Stimulated activated naive CD8-positive, alpha-beta T cell treated with anti-CD3 and anti-CD28 coated beads, Interleukin-15, amount 100 ng/mL, for 72 hours (primary cell): ENCODE data around the gene EBLN1.
"Not testable (repeated sequence)": the region's sequence is repeated elsewhere in the genome, so short reads cannot be mapped to it uniquely, and the experiment has no call there.

Experiments
- ATAC-seq: fragments of 150-1000 bp; cut with Tn5 transposase; 2 replicates; pipeline ENCODE4 v1.10.0; 2021; ENCODE audit warnings: mild to moderate bottlenecking, moderate library complexity
- DNase-seq, 2 donors: peaks; one replicate each; pipeline ENCODE4 v3.0.0; 2021 to 2022
- H3K27ac Mint-ChIP-seq, 2 donors: one replicate each; pipeline ENCODE4 v1.8.0; 2022; ENCODE audit warnings: mild to moderate bottlenecking in 2 of 2, mixed read lengths in 2 of 2, moderate library complexity in 2 of 2
- H3K27me3 Mint-ChIP-seq: one replicate; pipeline ENCODE4 v1.8.0; 2022; ENCODE audit warnings: mixed read lengths
- H3K4me1 Mint-ChIP-seq: one replicate; pipeline ENCODE4 v1.8.0; 2022; ENCODE audit warnings: mild to moderate bottlenecking, mixed read lengths
- H3K4me3 Mint-ChIP-seq, 2 donors: one replicate each; pipeline ENCODE4 v1.8.0; 2022; ENCODE audit warnings: mild to moderate bottlenecking in 2 of 2, mixed read lengths in 2 of 2, moderate library complexity in 1 of 2
- H3K9me3 Mint-ChIP-seq, 2 donors: one replicate each; pipeline ENCODE4 v1.8.0; 2022; ENCODE audit warnings: mixed read lengths in 2 of 2

Gene EBLN1

DNA sequence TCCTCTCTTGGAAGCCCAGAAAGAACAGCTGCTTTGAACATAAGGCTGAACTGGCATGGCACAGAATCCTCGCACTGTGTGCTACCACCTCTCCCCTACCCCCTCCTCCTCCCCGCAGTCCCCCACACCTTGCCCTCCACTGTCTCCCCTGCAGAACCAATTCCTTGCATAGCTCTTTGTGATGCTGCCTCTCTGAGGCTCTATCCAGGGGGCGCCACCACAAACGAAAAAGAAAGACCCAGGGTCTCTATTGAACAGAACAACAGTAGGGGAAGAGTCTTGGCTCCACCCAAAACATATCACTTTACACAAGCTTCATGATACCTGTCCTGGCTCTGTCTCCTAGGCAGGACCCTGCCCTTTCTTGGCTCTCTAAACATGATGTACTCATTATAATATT is 26.2 kb upstream of the EBLN1 start:
- Mint-ChIP-seq H3K27ac (no peak overlapping the region), H3K27me3 (peaks cover 9% of the 10 kb centered on the region), H3K9me3 (peaks cover 9 to 13% of the 10 kb centered on the region in 2 donors), H3K4me1 (peaks cover 38% of the 10 kb centered on the region), H3K4me3 (no peak overlapping the region)
- ATAC-seq (no peak), DNase-seq (no peak)

DNA sequence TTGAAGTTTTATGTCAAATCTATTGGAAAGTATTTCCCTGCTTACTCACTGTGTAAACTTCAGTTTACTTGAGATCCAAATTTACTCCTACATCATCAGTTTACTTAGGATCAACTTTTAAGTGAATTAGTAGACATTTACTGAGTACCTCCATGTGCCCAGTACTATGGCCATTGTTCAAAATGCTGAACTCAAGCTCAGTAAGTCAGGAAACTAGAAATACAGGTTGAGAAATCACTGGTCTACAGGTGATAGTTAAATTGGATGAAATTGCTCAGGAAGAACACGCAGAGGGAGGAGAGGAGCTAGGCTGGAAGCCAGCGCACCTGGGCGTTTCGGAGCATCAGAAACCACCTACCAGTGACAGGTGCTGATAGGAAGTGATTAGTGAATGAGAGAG is 25.5 kb upstream of the EBLN1 start:
- Mint-ChIP-seq H3K27ac (no peak overlapping the region), H3K27me3 (peaks cover 14% of the 10 kb centered on the region), H3K4me1 (peaks cover 38% of the 10 kb centered on the region), H3K4me3 (no peak overlapping the region), H3K9me3 (peaks cover 9 to 13% of the 10 kb centered on the region in 2 donors)
- DNase-seq (no peak), ATAC-seq (no peak)

DNA sequence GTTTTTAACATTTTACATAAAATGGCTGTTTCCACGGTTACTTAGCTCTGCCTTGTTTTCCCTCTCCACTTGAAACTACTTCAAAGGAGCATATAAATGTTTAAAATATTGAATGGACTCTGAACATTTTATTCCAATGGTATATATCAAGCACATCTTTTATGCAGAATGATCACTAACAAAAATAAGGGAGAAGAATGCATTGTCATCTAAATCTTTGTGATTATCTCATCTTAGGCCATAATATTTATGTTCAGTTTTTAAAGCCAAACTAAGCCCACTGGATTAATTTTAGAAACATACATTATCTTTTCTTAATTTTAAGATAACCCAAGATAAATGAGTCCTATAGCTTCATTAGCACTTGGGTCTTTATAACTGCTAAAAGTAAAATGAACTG is 13.4 kb upstream of the EBLN1 start:
- Mint-ChIP-seq H3K4me3 (peak overlapping the region in 1 of 2 donors; percentile 17), H3K4me1 (peaks cover 24% of the 10 kb centered on the region), H3K27ac (no peak overlapping the region), H3K27me3 (peaks cover 7% of the 10 kb centered on the region), H3K9me3 (no peaks in the 10 kb centered on the region)
- no peak for DNase-seq
- ATAC-seq: no peak

DNA sequence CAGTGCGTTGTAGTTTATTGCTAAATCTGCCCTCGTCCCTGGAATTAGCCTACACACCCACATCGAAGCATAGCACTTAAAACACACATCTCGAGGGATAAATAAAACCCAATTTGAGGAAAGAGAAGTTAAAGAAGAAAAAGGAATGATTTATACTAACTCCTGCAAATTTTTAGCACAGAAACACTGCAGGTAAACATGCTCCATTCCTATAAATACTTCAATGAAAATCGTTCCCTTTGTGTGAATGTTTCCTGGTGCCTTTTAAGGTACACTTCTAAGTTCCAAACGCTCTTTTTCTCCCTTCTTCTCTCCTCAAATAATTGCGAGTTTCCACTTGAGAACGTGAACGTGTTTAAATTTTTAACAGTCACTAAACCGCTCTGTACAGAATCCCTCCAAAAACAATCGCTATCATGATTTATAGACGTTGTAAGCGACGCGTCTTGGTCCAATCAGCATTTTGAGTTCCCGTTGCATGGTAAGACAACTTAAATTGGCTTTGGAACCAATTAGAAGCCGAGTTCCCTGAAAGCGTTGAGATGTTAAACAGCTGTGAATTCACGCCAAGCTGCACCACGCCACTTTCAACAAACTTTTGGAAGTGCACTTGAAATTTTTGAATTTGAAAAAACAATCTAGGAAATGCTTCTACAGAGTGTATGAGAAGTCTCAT is 12.5 kb upstream of the EBLN1 start:
- ATAC-seq (peak; percentile 57), DNase-seq (peak; percentile 21 to 46)
- peaks cover 24% of the 10 kb centered on the region for H3K4me1 Mint-ChIP-seq
- H3K4me3 Mint-ChIP-seq: peak overlapping the region; percentile 71 to 90
- peak overlapping the region; percentile 94 to 100 for H3K27ac Mint-ChIP-seq
- H3K27me3 Mint-ChIP-seq: peaks cover 13% of the 10 kb centered on the region
- H3K9me3 Mint-ChIP-seq: no peaks in the 10 kb centered on the region

DNA sequence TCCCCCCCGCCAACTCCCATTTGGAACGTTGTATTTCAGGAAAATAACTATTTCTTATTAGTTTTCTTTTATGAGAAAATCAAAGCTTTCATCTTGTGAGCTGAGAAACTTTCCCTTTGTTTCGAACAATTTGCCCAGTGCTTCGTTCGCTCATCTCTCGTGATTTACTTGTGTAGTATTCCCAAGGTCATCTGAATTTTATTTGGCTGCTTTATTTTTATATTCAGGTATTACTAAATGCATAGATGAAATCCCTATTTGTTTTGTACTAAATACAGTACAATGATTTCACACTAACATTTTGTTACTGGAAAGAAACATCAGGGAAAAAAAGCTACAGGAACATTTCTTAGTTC is 12.0 kb upstream of the EBLN1 start:
- peaks cover 18% of the 10 kb centered on the region for H3K27me3 Mint-ChIP-seq
- H3K27ac Mint-ChIP-seq: peak overlapping the region; percentile 94 to 100
- H3K4me3 Mint-ChIP-seq: peak overlapping the region; percentile 71 to 90
- no peak for ATAC-seq
- H3K9me3 Mint-ChIP-seq: no peaks in the 10 kb centered on the region
- peaks cover 24% of the 10 kb centered on the region for H3K4me1 Mint-ChIP-seq
- DNase-seq: no peak

DNA sequence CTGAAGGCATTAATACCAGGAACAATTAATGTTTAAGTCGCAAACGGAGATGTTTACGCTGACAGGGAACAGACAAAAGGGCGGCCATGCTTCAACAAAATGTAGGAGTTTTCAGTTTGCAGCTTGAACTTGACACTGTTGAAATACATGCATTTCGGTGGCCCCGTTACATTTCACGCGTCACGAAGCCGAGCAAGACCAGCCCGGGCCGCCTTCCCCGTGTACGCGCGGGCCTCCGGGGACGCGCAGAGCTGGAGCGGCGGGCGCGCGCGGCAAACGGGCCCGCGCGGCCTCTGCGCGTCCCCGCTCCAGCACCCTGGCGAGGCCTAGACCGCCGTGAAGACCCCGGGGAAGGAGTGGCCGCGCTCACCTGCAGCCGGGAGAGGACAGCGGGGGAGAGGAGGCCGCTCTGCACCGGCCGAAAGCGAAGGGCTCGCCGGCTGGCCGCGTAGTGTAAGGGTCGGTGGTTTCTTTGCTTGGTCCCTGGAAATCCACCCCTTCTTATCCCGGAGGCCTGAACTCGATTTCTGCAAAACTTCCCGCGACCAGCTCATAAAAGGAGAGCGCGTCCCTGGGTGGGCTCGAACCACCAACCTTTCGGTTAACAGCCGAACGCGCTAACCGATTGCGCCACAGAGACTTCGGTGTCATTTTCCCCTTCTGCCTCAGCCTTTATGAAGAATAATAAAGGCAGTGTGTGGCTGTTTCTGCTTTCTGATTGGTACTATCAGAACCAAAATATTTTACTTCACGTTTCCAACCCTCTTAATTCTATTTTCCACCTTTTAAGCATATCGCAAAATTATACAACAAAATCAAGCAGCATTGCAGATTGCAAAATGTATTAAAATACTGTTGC is 11.4 kb upstream of the EBLN1 start:
- H3K27me3 Mint-ChIP-seq: peaks cover 19% of the 10 kb centered on the region
- H3K9me3 Mint-ChIP-seq: no peaks in the 10 kb centered on the region
- ATAC-seq: peak; percentile 92

DNA sequence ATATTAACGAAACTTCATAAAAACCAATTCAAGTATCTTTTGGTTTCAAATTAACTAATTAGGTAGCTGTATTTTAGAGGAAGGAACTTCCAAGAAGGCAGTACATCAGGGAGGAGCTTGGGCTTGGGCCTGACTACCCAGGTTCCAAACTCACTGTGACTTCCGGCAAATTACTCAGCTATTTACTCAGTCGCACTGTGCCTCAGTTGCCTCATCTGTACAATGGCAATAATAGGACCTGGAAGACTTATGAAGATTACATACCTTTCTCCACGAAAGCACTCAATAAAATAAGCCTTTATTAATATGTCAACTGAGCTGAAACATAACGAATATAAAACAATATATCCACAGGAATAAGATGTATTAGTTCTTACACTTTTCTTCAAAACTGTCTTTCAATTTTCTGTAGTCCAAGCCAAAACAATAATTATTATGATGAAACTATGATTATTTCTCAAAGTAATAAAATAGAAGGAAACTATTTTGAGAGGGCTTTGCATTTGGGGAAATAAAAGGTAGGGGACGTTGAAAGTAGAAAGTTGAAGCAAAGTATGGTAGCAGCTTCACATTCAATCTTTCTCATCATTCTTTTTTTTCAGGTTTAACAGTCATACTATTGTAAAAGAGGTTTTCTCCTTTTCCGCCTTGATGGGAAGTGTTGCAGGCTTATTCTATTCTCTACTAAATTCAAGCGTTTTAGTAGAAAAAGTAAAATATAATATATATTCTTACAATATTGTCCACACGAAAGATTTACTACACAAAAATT is 10.5 kb upstream of the EBLN1 start:
- Mint-ChIP-seq H3K4me3 (peak overlapping the region; percentile 71 to 90), H3K4me1 (peaks cover 24% of the 10 kb centered on the region), H3K27me3 (peaks cover 13% of the 10 kb centered on the region), H3K9me3 (no peaks in the 10 kb centered on the region), H3K27ac (peak overlapping the region; percentile 36 to 42)
- ATAC-seq (no peak), DNase-seq (no peak)

More for the DNA sequence above, 11.4 kb upstream of the EBLN1 start:
- peak; percentile 92 to 93 for DNase-seq
- peak overlapping the region; percentile 94 to 100 for H3K27ac Mint-ChIP-seq
- H3K4me3 Mint-ChIP-seq: peak overlapping the region; percentile 71 to 90
- peaks cover 24% of the 10 kb centered on the region for H3K4me1 Mint-ChIP-seq

DNA sequence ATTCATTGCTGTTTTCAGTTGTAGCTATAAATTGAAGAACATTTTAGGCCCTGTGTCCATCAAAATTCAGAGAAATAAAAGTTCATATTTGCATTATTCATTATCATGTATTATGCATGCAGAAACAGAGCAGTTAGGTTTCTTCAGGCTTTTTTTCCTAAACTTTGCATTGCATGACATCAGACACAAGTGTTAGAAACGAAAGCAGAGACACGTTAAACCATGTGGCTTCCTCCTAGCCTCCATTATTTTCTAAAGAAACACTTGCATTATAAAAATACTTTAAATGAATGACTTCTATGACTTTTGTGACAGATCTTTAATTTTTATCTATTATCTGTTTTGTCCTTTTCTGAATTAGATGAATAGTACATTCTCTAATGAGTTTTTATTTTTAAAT is 8.8 kb upstream of the EBLN1 start:
- Mint-ChIP-seq H3K4me3 (no peak overlapping the region), H3K4me1 (peaks cover 39% of the 10 kb centered on the region), H3K27me3 (peaks cover 17% of the 10 kb centered on the region), H3K9me3 (peaks cover 0 to 5% of the 10 kb centered on the region in 2 donors), H3K27ac (no peak overlapping the region)
- ATAC-seq (no peak), DNase-seq (no peak)

DNA sequence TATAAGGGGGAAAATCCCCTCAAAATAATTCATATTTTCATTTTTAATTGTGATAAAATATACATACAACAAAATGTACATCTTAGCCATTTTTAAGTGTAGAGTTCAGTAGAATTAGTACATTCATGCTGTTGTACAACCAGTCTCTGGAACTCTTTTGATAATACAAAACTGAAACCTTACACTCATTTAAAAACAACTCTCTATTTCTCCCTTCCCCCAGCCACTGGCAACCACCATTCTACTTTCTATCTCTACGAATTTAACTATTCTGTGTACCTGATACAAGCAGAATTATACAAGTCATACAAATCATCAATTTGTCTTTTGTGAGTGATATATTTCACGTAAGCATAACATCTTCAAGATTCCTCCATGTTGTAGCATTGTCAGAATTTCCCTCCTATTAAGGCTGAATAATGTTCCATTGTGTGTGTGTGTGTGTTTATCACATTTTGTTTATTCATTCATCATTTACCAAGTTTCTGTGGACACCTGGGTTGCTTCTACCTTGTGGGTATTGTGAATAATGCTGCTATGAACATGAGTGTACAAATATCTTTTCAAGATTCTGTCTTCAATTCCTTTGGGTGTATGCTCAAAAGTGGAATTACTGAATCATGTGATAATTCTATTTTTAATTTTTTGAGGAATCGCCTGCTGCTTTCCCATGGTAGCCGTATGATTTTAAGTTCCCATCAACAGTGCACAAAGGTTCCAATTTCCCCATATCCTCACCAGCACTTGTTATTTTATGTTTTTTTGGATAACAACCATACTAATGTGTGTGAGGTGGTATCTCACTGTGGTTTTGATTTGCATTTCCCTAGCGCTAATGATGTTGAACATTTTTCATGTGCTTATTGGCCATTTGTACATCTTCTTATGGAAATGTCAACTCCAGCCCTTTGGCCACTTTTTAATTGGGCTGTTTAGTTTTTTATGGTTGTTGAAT is 4.7 kb upstream of the EBLN1 start:
- peaks cover 38% of the 10 kb centered on the region for H3K27me3 Mint-ChIP-seq
- ATAC-seq (peak; percentile 90), DNase-seq (no peak)
- H3K9me3 Mint-ChIP-seq: peaks cover 5 to 13% of the 10 kb centered on the region in 2 donors
- peak overlapping the region in 1 of 2 donors; percentile 95 for H3K27ac Mint-ChIP-seq
- peak overlapping the region; percentile 16 to 54 for H3K4me3 Mint-ChIP-seq
- peaks cover 22% of the 10 kb centered on the region for H3K4me1 Mint-ChIP-seq

DNA sequence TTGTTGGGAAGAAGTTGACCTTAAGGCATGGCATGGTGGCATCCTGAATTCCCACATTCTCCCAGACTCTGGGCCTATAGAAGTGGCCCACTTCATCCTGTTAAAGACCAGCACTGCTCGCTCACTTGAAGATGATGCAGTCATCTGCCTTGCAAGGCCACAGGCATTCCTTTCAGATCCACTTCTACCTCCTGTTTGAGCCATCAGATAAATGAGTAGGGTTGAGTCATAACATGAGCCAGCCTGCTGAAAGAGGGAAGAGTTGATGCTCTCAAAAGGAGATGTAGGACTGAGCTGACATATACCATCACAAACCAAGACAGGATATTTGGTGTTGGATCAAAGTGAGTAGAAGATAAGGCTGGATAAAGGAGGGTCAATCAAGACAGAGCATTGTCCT is 1.5 kb upstream of the EBLN1 start:
- DNase-seq (no peak), ATAC-seq (peak; percentile 17)
- H3K4me1 Mint-ChIP-seq: peaks cover 22% of the 10 kb centered on the region
- H3K27me3 Mint-ChIP-seq: peaks cover 26% of the 10 kb centered on the region
- no peak overlapping the region for H3K4me3 Mint-ChIP-seq
- H3K9me3 Mint-ChIP-seq: peaks cover 5 to 13% of the 10 kb centered on the region in 2 donors
- no peak overlapping the region for H3K27ac Mint-ChIP-seq

DNA sequence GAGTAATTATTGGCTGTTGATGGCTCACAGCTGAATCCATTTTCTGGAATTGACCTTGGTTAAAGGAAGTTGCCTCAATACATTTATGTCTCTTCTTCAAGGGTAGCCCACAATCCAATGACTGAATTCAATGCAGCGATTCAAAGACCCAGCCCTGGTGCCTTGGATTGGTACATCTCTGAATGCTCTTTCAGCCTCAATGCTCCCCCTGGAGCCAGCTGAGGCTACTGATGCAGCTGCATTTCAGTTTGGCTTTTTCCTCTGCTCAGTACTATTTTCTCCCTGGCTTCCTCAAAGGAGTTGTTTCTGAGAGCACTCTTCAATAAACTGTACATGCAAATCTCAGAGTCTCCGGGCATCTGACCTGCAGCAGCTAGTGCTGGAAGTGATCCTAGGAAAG is 633 bp upstream of the EBLN1 start:
- DNase-seq: no peak
- ATAC-seq: no peak
- H3K27me3 Mint-ChIP-seq: peaks cover 26% of the 10 kb centered on the region
- peaks cover 22% of the 10 kb centered on the region for H3K4me1 Mint-ChIP-seq
- H3K4me3 Mint-ChIP-seq: no peak overlapping the region
- no peak overlapping the region for H3K27ac Mint-ChIP-seq
- peaks cover 5 to 13% of the 10 kb centered on the region in 2 donors for H3K9me3 Mint-ChIP-seq

DNA sequence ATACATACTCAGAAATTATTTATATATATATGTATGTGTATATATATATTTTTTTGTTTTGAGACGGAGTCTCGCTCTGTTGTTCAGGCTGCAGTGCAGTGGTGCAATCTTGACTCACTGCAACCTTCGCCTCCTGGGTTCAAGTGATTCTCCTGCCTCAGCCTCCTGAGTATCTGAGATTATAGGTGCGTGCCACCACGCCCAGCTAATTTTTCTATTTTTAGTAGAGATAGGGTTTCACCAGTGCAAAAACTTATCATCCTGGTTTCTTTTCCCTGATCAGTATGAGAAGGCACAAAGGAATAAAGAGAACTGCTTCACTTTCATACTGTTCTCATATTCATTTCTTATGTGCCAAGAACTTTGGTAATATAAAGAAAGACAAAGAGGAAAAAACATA is 731 bp downstream of the EBLN1 start:
- not testable (repeated sequence) for H3K27ac Mint-ChIP-seq, ATAC-seq, DNase-seq, H3K4me3 Mint-ChIP-seq
- Mint-ChIP-seq H3K9me3 (peaks cover 0 to 13% of the 10 kb centered on the region in 2 donors), H3K27me3 (peaks cover 21% of the 10 kb centered on the region), H3K4me1 (peaks cover 12% of the 10 kb centered on the region)

DNA sequence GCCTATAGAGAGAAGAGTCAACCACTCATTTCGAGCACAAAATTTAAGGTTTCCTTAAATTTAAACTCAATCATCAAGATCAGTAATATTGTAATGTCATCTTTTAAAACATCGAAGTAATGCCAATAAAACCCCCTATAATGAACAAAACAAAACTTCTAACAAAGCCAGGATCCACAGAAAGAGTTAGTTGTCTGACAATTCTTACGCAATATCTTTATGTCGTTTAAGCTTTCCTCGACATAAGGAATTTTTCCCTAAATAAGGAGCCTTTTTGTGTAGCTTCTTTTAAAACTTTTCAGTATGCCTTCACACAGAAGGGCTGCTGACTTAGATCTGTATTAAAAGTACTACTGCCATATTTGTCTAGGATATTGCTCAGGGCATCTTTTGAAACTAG is 7.5 kb downstream of the EBLN1 start:
- no peaks in the 10 kb centered on the region for H3K4me1 Mint-ChIP-seq
- DNase-seq (no peak), ATAC-seq (no peak)
- no peak overlapping the region for H3K27ac Mint-ChIP-seq
- peaks cover 22% of the 10 kb centered on the region for H3K27me3 Mint-ChIP-seq
- no peaks in the 10 kb centered on the region for H3K9me3 Mint-ChIP-seq
- H3K4me3 Mint-ChIP-seq: no peak overlapping the region

DNA sequence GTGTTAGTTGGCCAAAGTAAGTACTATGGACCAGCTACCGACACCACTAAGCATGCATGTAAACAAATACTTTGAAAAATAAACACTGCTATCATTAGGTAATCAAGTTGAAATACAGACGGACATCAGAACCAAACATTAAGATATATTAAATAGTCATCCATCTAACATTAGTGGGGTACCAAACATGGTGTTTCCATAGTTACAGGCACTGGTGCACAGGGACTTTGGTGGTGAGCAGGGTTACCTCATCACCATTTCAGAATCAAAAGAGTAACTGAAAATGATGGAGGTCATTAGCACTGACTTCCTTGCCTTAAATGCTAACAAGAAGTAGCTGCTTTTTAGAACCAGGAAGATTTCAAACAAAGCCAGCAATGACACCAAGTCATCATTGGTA is 23.9 kb downstream of the EBLN1 start:
- Mint-ChIP-seq H3K27me3 (peaks cover 5% of the 10 kb centered on the region), H3K4me3 (no peak overlapping the region), H3K4me1 (no peaks in the 10 kb centered on the region), H3K27ac (no peak overlapping the region), H3K9me3 (no peaks in the 10 kb centered on the region)
- DNase-seq (no peak), ATAC-seq (no peak)

DNA sequence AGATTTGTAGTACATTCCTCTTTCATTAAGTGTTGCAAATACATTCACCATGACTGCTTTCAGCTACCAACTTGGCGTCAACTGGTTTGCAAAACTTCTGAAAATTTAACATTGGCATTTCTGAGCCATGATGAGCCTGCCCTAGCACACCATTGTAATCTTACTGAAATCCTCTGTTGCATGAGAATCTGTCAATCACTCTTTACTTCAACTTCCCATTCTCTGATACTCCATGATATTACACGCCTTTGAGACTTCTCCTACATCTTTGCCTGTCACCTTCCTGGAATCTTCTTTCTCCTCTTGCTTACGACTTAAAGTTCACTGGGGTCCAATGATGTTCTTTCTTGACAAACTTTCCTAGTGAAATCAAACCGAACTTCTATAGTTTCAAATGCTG is 32.2 kb downstream of the EBLN1 start:
- peaks cover 64% of the 10 kb centered on the region for H3K27me3 Mint-ChIP-seq
- ATAC-seq: no peak
- H3K9me3 Mint-ChIP-seq: peaks cover under 1 to 5% of the 10 kb centered on the region in 2 donors
- H3K4me3 Mint-ChIP-seq: no peak overlapping the region
- H3K4me1 Mint-ChIP-seq: no peaks in the 10 kb centered on the region
- H3K27ac Mint-ChIP-seq: no peak overlapping the region
- no peak for DNase-seq
